GM18502 (cell line): ENCODE results near the gene ZNF841.
"Not testable (repeated sequence)": the region's sequence is repeated elsewhere in the genome, so short reads cannot be mapped to it uniquely, and the experiment has no call there.

Source experiments
- ATAC-seq: cut with Tn5 transposase; IDR thresholded peaks from one replicate; pipeline ENCODE4 v1.9.1; 2021; ENCODE audit warnings: mild to moderate bottlenecking; ENCODE audit not compliant: unreplicated experiment, poor library complexity

Gene ZNF841

GRCh38 chr19:52070496-52070895 lies 25.1 kb downstream of the ZNF841 start:
- no peak for ATAC-seq

GRCh38 chr19:52069653-52070052 lies 25.9 kb downstream of the ZNF841 start:
- ATAC-seq, result no peak

- ATAC-seq, result no peak
These were observed 29.2 kb downstream of the ZNF841 start for GRCh38 chr19:52066258-52066863.

- no peak for ATAC-seq
These were observed 30.2 kb downstream of the ZNF841 start for GRCh38 chr19:52065399-52065798.

- not testable (repeated sequence) for ATAC-seq
These were observed 39.1 kb downstream of the ZNF841 start for GRCh38 chr19:52056480-52056879.

GRCh38 chr19:52051736-52052135 lies 43.8 kb downstream of the ZNF841 start:
- not testable (repeated sequence) for ATAC-seq

GRCh38 chr19:52048555-52049501 lies 46.7 kb downstream of the ZNF841 start, which contains the start of gene ZNF432:
ZNF432 (minus strand) TSS chr19:52048838; CDS start chr19:52046868, 1,970 bp downstream.
- peak; percentile 87 for ATAC-seq

- ATAC-seq, result no peak
These were observed 56.4 kb downstream of the ZNF841 start for GRCh38 chr19:52039169-52039568.

- no peak for ATAC-seq
These were observed 61.4 kb downstream of the ZNF841 start for GRCh38 chr19:52034051-52034728.

GRCh38 chr19:52028780-52029123 lies 66.8 kb downstream of the ZNF841 start:
- ATAC-seq, result peak; percentile 43

- ATAC-seq, result peak; percentile 89
These were observed 67.4 kb downstream of the ZNF841 start, which contains the start of gene ZNF614 for GRCh38 chr19:52028027-52028779. ZNF614 (minus strand) TSS chr19:52028379; CDS start chr19:52025745, 2,634 bp downstream.

- ATAC-seq, result not testable (repeated sequence)
These were observed 69.1 kb downstream of the ZNF841 start for GRCh38 chr19:52026255-52026990.

GRCh38 chr19:52024478-52024877 lies 71.1 kb downstream of the ZNF841 start:
- not testable (repeated sequence) for ATAC-seq

- ATAC-seq, result no peak
These were observed 73.4 kb downstream of the ZNF841 start for GRCh38 chr19:52022193-52022592.

GRCh38 chr19:52020506-52020905 lies 75.1 kb downstream of the ZNF841 start:
- ATAC-seq, result no peak
